ENCODE data around the gene GAB1.

The GAB1 gene

DNA sequence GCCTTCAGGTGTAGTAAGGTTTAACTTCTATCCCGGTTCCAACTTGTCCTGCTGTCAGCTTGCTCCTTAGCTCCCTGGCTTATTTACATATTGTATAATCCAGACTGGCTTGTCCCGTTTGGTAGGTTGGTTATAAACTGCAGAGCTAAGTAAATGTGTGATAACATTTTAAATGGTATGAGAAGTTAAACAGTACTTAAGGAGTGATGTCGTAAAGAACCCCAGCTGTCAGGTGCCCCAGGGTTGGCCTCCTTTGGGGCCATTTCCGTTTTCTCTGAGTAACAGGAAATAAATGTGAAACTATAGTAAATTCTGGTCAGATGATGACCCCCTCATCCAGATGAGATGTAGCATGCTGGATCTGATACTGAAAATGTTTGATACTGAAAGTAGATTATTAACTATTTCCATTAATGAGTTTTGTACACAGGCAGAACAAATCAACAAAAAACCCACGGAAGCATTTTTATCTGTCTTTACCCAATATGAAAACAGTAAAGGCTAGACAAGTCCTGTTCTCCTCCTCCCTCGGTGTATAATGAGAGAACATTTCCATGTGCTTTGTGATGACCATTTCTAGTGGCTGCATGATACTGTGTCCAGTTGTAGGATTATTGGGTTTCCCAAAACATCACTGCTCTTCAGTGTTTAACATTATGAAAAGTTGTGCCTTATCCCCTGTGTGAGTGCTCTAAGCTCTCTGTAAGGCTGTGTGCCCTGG is 22.4 kb downstream of the GAB1 start:
- DNase-seq (ENCODE audit: low spot score): no peak

DNA sequence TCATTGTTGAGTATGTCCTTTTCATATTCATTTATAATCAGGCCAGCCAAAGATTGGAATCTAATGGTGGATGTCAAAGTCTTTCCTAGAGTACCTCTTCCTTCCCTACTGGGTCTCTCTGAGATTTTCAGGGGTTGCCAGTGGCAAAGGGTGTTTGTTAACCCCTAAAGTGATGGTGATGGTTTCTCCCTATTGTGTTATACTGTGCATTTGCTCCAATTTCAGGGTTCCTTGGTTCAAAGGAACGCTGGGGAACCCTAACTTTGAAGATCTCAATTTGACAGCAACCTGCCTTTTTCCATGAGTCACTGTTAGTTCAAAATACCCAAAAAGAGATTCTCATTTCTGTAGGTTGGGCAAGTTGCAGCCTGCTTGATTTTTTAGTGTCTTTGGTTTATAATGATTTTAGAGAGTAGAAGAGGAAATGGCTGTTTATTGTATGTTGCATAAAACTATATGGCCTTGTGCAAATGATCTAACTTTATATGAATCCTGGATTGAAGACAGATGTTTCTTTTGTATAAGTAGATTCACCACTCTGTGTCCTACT is 23.0 kb downstream of the GAB1 start:
- DNase-seq (ENCODE audit: low spot score): no peak

GRCh38 chr4:143360838-143361625 is 24.4 kb downstream of the GAB1 start:
- no peak for DNase-seq (ENCODE audit: low spot score)

- DNase-seq (ENCODE audit: low spot score): no peak
Measured at GRCh38 chr4:143362349-143363046, 25.8 kb downstream of the GAB1 start.

GRCh38 chr4:143363332-143363731 is 26.7 kb downstream of the GAB1 start:
- DNase-seq (ENCODE audit: low spot score): no peak

GRCh38 chr4:143364063-143364462 is 27.4 kb downstream of the GAB1 start:
- no peak for DNase-seq (ENCODE audit: low spot score)

- DNase-seq (ENCODE audit: low spot score): no peak
Measured at GRCh38 chr4:143367863-143368262, 31.2 kb downstream of the GAB1 start.

GRCh38 chr4:143369552-143369951 is 32.9 kb downstream of the GAB1 start:
- DNase-seq (ENCODE audit: low spot score): no peak

DNA sequence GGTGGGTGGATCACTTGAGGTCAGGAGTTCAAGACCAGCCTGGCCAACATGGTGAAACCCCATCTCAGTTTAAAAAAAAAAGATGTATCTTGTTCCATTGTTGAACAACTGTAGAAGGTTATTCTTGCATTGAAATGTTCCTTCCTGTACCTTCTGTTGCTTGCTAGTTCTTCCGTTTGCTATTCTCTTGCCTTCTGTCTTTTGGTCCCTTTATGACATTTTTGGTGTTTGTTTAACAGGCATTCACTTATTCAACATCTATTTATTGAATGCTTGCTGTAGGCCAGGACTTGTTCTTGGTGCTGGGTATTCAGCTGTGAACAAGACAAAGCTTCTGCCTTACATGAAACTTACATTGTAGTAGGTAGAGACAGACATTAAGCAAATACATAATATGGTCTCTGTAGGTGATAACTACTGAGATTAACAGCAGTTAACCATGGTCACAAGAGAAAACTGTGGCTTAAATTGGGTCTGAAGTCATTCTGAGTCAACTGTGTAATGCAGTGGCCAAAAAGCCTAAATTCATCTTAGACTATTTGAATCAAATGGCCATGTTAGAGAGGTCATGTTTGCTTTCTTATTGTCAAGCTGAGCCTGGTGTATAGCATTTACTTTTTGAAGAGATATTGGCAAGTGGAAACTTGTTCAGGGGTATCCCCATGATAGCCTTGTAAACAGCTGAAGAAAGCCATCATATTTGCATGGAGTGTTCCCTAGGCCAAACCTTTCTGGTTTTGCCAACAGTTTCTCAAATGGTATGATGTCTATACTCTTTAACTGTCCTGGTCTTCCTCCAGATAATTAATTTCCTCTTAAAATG is 35.6 kb downstream of the GAB1 start:
- DNase-seq (ENCODE audit: low spot score): no peak

GRCh38 chr4:143374255-143374654 is 37.6 kb downstream of the GAB1 start:
- no peak for DNase-seq (ENCODE audit: low spot score)

GRCh38 chr4:143374771-143375170 is 38.1 kb downstream of the GAB1 start:
- DNase-seq (ENCODE audit: low spot score): no peak

GRCh38 chr4:143375326-143376073 is 38.8 kb downstream of the GAB1 start:
- DNase-seq (ENCODE audit: low spot score): peak; percentile 43

DNA sequence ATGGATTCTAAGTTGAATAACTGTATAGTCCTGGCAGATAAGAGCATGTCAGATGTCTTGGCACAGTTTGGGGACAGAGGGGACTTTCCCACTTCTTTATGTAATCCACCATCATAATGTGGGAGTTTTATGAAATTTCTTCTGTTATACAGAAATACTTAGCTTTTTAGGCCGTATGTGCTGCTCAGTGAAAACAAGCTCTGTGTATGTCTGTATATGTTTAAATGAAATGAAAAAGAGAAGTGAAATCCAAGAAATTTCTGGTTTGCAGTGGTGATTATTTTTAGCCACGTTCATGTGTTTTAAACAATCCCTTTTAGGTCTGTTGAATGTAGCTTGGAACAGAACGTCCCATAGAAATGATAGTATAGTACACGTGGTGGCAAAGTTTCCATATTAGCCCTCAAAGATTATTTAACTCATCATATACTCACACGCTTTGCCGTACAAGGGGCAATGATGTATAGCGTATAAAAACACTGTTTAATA is 41.0 kb downstream of the GAB1 start:
- no peak for DNase-seq (ENCODE audit: low spot score)

GRCh38 chr4:143380629-143381028 is 44.0 kb downstream of the GAB1 start:
- DNase-seq (ENCODE audit: low spot score): no peak

DNA sequence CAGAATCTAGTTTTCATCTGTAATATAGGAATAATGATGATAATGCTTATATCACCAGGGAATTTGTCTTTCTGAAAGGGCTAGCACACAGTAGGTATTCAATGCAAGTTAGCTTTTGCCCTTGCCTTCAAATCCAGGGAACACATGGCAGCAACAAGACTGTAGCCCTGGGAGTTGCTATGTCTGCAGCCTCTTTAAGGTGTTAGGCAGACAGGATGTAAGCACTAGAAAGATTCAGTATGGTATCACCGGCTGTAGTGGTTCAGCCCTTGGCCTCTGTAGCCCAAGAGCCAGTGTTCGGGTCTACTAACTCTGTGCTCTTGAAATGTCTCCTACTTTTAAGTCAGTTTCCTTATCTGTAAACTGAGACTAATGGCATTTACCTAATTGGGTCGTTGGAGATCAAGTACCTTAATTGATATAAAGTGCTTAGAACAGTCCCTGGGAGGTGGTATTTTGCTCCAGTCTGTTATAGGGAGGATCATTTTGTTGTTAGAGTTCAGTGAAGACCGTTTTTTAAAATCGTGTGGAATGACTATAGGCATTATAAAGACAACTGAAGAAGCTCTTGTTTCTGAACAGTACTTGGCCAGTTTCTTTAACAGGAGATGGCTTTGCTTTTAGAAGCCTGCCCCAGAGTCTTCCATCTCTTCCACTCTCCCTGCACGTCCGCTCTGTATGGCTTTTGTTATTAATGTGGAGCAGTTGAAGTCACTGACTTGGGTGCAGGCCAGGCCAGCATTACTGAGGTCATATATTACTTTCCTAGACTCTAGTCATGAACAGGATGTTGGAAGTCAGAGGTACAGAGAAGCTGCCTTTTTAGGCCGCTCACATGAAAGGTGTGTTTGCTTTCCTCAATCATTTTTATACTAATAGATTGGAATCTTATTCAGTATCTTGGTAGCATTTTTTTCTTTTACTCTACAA is 44.8 kb downstream of the GAB1 start:
- no peak for DNase-seq (ENCODE audit: low spot score)

GRCh38 chr4:143382596-143382995 is 45.9 kb downstream of the GAB1 start:
- DNase-seq (ENCODE audit: low spot score): no peak

DNA sequence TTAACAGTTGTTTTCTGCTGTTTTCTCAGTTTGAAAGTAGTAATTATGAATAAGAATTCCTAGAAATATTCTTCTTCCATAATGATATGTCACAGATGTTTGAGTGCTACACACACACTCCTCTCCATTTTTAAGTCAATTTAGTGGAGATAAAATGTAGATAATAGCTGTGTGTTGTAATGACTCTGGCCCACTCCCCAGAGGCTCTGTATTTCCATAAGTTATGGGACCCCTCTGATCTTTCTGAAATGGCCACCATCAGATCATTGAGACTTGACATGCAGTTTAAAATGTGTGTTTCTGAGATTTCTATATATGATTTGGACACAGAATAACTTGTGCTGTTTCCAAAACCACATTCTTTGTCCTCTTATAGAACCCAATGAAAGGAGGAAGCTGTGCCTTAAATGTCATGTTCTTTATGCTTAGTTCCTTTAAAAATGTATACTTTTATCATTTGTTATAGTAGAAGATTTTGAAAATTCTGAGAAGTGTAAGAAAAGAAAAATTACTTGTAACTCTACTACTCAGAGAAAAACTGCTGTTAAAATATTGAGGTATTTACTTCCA is 46.4 kb downstream of the GAB1 start:
- no peak for DNase-seq (ENCODE audit: low spot score)

- no peak for DNase-seq (ENCODE audit: low spot score)
Measured at GRCh38 chr4:143384381-143384994, 47.8 kb downstream of the GAB1 start.

DNA sequence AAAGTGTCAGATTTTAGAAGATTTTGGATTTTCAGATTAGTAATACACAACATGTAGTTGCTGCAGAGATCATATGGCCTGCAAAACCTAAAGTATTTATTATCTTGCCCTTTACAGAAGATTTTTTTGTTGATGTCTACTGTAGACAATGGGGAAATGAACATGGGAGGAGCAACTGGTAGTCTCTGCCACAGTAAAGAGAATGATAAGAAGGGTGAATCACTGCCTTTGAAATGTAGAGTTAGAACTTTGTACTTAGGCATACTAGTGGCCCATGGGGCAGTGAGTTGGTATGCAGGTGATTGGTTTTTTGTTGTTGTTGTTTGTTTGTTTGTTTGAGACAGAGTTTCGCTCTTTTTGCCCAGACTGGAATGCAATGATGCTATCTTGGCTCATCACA is 50.1 kb downstream of the GAB1 start:
- no peak for DNase-seq (ENCODE audit: low spot score)
